ENCODE measurements around the gene TDRD15.

DNA sequence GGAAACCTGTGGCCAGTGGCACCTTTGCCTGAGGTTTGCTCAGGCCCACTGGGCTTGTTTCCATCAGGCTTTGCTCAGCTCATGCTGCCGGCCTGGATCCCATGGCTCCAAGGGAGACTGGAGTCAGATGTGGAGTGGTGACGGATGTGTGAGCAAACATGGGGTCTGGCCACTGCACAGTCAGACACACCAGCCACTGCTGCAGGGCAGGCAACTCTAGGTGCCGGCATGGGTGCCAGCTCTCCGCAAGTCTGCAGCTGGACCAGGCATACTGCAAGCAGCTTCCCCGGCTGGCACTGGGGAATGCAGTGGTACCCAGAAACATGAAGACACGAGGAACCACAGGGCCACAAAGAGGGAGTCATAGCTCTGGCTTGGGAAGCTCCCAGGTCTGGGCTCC lies 37.4 kb downstream of the TDRD15 start:
- TF ChIP-seq CTCF (IDR thresholded peaks at IDR 0.05): no peak
- no peak for TF ChIP-seq POLR2A (IDR thresholded peaks at IDR 0.05)

All from esophagus squamous epithelium (tissue), 4 donors.